Activated B cell treated with CpG ODN at 0.5 μM for 24 hours (primary cell): ENCODE data around the gene PRKCZ. TPM values are rescaled to one million over a fixed set of nuclear protein-coding genes. Genes with fewer than 3 reads are reported as not detected.
"Not testable (repeated sequence)": the region's sequence is repeated elsewhere in the genome, so short reads cannot be mapped to it uniquely, and the experiment has no call there.

Experiments
- ATAC-seq: fragments of 200-7000 bp; cut with Tn5 transposase; one replicate; pipeline ENCODE4 v1.10.0; 2021; ENCODE audit warnings: low read depth, mild to moderate bottlenecking, moderate library complexity
- CTCF ChIA-PET: fragments of 350-600 bp; sonication (Branson Sonifier 250); formaldehyde crosslinking; loops from one replicate; lab custom pipeline; 2021; ENCODE audit warnings: antibody characterized with exemption; lab: Charles Lee
- POLR2A ChIA-PET: fragments of 350-600 bp; sonication (Branson Sonifier 250); formaldehyde crosslinking; loops from one replicate; lab custom pipeline; 2021; ENCODE audit warnings: antibody characterized with exemption; lab: Charles Lee
- DNase-seq: peaks from one replicate; pipeline ENCODE4 v3.0.0; 2022
- H3K27ac Mint-ChIP-seq: one replicate; pipeline ENCODE4 v1.8.0; 2020; ENCODE audit warnings: mixed read lengths
- H3K27me3 Mint-ChIP-seq: one replicate; pipeline ENCODE4 v1.8.0; 2021; ENCODE audit warnings: mixed read lengths
- H3K36me3 Mint-ChIP-seq: one replicate; pipeline ENCODE4 v1.8.0; 2021; ENCODE audit warnings: low read depth, mixed read lengths
- H3K4me1 Mint-ChIP-seq: one replicate; pipeline ENCODE4 v1.8.0; 2021; ENCODE audit warnings: mixed read lengths
- H3K4me3 Mint-ChIP-seq: one replicate; pipeline ENCODE4 v1.8.0; 2020; ENCODE audit warnings: mild to moderate bottlenecking, mixed read lengths
- H3K9me3 Mint-ChIP-seq: one replicate; pipeline ENCODE4 v1.8.0; 2020; ENCODE audit warnings: mixed read lengths
- intact Hi-C: fragments of 100-400 bp; cut with micrococcal nuclease; formaldehyde crosslinking; loops from one replicate; pipeline ENCODE4 v1.15.1; 2024
- total RNA-seq: library from RNA; stranded (reverse); gene quantifications from 2 replicates; pipeline ENCODE4 v1.2.3, GENCODE V29; 2022
- TF ChIP-seq, protein P1 (sequence below): fragments of 200-600 bp; IDR thresholded peaks from one replicate; pipeline ENCODE4 v1.8.0; 2022; ENCODE audit warnings: antibody characterized with exemption, mild to moderate bottlenecking

PRKCZ gene
- total RNA-seq, 1 donor from 2014 or later = 28.5 TPM

- intact Hi-C loops = no loop called here
- CTCF ChIA-PET = no interaction called here
- ATAC-seq (no peak), DNase-seq (no peak)
- Mint-ChIP-seq H3K9me3 (no peaks in the 10 kb centered on the region), H3K27me3 (no peaks in the 10 kb centered on the region), H3K4me1 (no peaks in the 10 kb centered on the region), H3K36me3 (peaks cover 19% of the 10 kb centered on the region), H3K27ac (no peak overlapping the region), H3K4me3 (no peak overlapping the region)
- TF ChIP-seq, protein P1, sequence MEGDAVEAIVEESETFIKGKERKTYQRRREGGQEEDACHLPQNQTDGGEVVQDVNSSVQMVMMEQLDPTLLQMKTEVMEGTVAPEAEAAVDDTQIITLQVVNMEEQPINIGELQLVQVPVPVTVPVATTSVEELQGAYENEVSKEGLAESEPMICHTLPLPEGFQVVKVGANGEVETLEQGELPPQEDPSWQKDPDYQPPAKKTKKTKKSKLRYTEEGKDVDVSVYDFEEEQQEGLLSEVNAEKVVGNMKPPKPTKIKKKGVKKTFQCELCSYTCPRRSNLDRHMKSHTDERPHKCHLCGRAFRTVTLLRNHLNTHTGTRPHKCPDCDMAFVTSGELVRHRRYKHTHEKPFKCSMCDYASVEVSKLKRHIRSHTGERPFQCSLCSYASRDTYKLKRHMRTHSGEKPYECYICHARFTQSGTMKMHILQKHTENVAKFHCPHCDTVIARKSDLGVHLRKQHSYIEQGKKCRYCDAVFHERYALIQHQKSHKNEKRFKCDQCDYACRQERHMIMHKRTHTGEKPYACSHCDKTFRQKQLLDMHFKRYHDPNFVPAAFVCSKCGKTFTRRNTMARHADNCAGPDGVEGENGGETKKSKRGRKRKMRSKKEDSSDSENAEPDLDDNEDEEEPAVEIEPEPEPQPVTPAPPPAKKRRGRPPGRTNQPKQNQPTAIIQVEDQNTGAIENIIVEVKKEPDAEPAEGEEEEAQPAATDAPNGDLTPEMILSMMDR = no peak
- POLR2A ChIA-PET = no interaction called here
These were observed 96.8 kb downstream of the PRKCZ start for GRCh38 chr1:2146836-2147517.

DNA sequence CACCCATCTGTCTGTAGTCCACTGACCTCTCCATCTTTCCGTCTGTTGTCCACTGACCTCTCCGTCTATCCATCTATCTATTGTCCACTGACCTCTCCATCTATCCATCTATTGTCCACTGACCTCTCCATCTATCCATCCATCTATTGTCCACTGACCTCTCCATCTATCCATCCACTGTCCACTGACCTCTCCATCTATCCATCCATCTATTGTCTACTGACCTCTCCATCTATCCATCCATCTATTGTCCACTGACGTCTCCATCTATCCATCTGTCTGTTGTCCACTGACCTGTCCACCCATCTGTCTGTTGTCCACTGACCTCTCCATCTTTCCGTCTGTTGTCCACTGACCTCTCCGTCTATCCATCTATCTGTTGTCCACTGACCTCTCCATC, 97.7 kb downstream of the PRKCZ start:
- H3K4me1 Mint-ChIP-seq, H3K27me3 Mint-ChIP-seq, H3K9me3 Mint-ChIP-seq, intact Hi-C loops, POLR2A ChIA-PET, CTCF ChIA-PET, H3K4me3 Mint-ChIP-seq, DNase-seq, ATAC-seq, H3K27ac Mint-ChIP-seq: not testable (repeated sequence)
- H3K36me3 Mint-ChIP-seq = peaks cover 23% of the 10 kb centered on the region

GRCh38 chr1:2148691-2149090, 98.5 kb downstream of the PRKCZ start:
- ATAC-seq = no peak
- POLR2A ChIA-PET = no interaction called here
- Mint-ChIP-seq H3K27ac (no peak overlapping the region), H3K4me1 (no peaks in the 10 kb centered on the region), H3K36me3 (peaks cover 30% of the 10 kb centered on the region), H3K4me3 (no peak overlapping the region), H3K9me3 (no peaks in the 10 kb centered on the region), H3K27me3 (no peaks in the 10 kb centered on the region)
- TF ChIP-seq, protein P1 = no peak
- DNase-seq = no peak
- CTCF ChIA-PET = interaction anchor here (1.1 kb wide), 1 partner anchor 9 kb away, joined by 3 read pairs; no protein-coding TSS in a partner anchor
- intact Hi-C loops = no loop called here

GRCh38 chr1:2150801-2151200, 100.6 kb downstream of the PRKCZ start:
- CTCF ChIA-PET = interaction anchor here (1.2 kb wide), 1 partner anchor 11 kb away, joined by 3 read pairs; no protein-coding TSS in a partner anchor
- DNase-seq = no peak
- intact Hi-C loops = no loop called here
- no peak for ATAC-seq
- no peaks in the 10 kb centered on the region for H3K4me1 Mint-ChIP-seq
- H3K36me3 Mint-ChIP-seq = peaks cover 41% of the 10 kb centered on the region
- TF ChIP-seq, protein P1 = no peak
- no peak overlapping the region for H3K27ac Mint-ChIP-seq
- H3K4me3 Mint-ChIP-seq = no peak overlapping the region
- POLR2A ChIA-PET = no interaction called here
- H3K27me3 Mint-ChIP-seq = no peaks in the 10 kb centered on the region
- no peaks in the 10 kb centered on the region for H3K9me3 Mint-ChIP-seq

DNA sequence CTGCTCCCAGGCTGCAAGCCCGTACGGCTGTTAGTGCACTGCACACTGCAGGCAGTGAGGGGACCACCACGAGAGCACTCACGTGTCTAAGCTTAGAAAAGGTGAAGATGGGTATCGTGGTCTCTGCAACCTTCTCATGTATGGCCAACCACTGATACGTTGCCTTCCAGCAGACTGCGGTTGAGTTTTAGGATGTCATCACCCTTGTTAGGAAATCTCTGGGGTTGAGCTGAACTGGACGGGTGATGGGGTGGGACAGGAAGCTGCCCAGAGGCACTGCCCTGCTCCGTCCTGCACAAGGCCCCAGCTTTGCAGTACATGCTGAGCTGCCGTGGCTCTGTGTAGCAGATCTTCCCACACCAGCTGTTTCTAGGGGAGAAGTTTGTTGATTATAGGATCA, 101.0 kb downstream of the PRKCZ start:
- Mint-ChIP-seq H3K27me3 (no peaks in the 10 kb centered on the region), H3K4me1 (no peaks in the 10 kb centered on the region), H3K4me3 (no peak overlapping the region), H3K9me3 (no peaks in the 10 kb centered on the region), H3K27ac (no peak overlapping the region), H3K36me3 (peaks cover 44% of the 10 kb centered on the region)
- ChIA-PET POLR2A (no interaction called here), CTCF (interaction anchor here (1.2 kb wide), 1 partner anchor 12 kb away, joined by 3 read pairs; no protein-coding TSS in a partner anchor)
- no peak for ATAC-seq
- no peak for DNase-seq
- intact Hi-C loops = no loop called here
- TF ChIP-seq, protein P1 = no peak
